GM19455 (cell line): ENCODE data around the gene MEGF6.

Experiments
- ATAC-seq: cut with Tn5 transposase; IDR thresholded peaks from one replicate; pipeline ENCODE4 v1.9.1; 2021; ENCODE audit not compliant: unreplicated experiment

Gene MEGF6

GRCh38 chr1:3463891-3464648 is 147.2 kb downstream of the MEGF6 start:
- ATAC-seq = no peak

- no peak for ATAC-seq
Measured at GRCh38 chr1:3463408-3463863, 147.9 kb downstream of the MEGF6 start.

DNA sequence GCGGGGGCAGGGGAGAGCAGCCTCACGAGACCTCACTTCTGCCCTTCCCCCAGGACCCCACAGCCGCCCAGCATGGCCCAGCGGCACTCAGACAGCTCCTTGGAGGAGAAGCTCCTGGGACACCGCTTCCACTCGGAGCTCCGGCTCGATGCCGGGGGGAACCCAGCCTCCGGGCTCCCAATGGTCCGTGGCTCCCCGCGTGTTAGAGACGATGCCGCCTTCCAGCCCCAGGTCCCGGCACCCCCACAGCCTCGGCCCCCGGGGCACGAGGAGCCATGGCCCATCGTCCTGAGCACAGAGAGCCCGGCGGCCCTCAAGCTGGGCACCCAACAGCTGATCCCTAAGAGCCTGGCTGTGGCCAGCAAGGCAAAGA is 148.3 kb downstream of the MEGF6 start:
- no peak for ATAC-seq

DNA sequence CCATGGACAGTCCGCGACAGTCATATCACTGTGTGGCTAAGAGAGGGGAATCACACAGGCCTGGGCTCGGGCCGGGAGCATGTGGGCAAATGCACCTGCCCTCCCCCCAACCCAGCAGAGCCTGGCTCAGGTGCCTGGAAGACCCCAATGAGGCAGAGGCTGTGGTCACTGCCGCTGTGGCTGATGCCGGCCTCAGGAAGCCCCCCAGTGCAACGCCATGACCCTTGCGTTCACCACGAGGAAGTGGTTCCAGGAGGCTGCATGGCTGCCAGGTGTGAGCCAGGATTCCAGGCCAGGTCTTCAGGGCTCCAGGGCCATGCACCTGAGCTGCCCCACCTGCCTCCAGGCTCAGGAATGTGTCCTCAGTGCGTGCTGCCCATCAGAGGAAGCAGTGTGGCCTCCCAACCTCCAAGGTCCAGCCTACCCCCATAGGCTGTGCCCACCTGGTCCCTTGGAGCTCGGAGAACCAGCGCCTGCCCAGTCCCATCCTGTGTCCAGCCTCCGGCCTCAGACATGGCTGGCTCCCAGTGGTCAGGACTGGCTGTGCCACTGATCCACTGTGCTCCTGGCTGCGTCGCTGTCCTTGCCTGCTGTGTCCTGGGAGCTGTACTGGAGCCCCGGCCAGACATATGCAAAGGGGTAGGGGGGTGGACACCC is 148.8 kb downstream of the MEGF6 start:
- no peak for ATAC-seq

GRCh38 chr1:3461934-3462275 is 149.4 kb downstream of the MEGF6 start:
- no peak for ATAC-seq

GRCh38 chr1:3461238-3461933 is 149.9 kb downstream of the MEGF6 start:
- ATAC-seq = no peak

DNA sequence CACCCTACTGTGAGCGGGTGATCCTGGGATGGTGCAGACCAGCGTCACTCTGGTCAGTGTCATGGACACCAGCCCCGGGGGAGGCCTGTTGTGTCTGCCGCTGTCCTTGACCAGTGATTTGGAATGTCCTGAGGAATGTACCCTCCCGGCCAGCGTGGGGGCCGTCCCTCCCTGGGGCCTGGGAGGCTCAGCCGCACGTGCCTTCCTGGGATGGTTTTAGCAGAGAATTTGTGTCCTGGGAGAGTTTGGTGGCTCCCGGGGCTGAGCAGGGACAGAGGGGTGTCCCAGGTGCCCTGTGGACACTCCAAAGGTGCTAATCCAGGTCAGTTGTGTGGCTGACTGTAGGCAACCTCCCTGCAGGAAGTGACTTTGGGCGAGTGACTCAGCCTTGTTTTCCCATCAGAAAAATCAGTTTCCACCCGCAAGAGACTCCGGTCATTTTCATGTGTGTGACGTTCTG is 150.6 kb downstream of the MEGF6 start:
- no peak for ATAC-seq

- no peak for ATAC-seq
Measured at GRCh38 chr1:3459940-3460671, 151.2 kb downstream of the MEGF6 start.

DNA sequence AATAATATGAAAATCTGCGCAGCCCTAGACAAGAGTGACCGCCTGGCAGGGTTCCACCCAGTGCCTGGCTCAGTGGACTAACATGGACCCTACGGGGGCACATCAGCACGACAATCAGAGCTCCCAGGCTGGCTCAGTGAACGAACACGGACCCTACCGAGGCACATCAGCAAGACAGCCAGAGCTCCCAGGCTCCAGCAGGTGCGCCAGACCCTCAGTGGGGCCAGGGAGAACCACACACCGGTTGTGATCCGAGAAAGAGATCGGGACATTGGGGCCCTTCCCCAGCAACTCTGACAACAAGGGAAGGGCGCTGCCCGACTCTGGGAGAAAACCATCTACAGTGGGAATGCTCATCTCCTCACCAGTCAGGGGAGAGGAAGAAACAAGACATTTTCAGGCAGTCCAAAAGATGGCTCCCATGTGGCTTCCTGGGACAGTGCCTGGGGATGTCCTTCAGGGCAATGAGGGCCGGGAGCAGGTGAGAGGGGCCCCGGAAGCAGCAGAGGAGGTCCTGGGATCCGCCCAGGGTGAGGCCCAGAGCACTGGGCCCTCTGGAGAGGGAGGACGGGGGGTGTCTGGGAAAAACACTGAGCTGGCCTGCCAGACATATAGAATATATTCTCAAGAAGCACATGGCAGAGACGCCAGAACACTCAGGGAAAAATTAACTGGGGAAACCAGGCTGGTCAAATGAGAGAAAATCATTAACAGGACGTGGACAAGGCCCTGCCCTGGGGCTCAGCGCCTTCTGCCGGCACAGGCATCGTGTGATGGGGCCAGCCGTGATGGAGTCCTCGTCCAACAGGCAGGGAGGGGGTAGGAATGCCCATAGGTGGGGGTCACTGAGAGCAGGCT is 152.0 kb downstream of the MEGF6 start:
- ATAC-seq = no peak

DNA sequence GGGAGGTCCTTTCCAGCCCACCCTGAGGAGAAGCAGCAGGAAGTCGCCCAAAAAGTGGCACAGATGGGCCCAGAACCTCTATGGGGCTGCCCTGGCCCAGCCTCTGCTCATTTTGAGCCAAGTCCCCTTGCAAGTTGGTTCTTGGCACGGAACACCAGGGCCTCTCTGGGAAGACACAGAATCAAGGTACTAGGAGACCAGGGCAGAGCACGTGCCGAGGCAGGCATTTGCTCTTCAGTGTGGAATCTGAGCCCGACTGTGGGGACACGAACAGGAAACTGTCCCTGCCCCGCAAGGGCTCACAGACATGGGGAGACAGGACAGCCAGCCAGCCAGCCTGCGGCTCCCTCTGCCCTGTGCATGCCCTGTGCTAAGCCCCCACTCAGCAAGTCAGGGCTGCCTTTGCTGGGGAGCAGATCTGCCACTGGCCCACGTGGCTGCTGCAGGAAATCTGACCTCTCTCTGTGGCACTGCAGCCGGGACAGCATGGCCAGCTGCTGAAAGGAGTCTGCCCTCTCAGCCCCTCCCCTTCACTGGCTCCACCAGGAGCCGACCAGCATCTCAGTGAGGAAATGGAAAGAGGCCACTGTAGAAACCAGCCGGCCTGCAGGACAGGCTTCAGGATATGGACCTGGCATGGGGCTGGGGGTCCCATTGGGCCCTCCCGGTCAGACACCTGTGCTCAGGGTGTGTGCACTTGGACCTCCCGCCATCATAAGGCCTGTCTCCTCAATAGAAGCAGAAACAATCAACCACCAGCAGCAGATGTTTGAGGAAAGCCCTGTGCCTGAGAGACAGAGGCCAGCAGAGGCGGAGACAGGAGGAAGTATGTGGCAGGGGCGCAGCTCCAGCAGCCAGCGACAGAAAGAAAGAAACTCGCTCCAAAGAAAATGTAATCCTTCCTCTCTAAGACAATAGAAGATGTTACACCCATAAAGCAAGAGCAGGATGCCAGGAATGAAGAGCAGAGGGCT is 153.1 kb downstream of the MEGF6 start:
- no peak for ATAC-seq

- no peak for ATAC-seq
Measured at GRCh38 chr1:3456964-3457909, 154.1 kb downstream of the MEGF6 start.

DNA sequence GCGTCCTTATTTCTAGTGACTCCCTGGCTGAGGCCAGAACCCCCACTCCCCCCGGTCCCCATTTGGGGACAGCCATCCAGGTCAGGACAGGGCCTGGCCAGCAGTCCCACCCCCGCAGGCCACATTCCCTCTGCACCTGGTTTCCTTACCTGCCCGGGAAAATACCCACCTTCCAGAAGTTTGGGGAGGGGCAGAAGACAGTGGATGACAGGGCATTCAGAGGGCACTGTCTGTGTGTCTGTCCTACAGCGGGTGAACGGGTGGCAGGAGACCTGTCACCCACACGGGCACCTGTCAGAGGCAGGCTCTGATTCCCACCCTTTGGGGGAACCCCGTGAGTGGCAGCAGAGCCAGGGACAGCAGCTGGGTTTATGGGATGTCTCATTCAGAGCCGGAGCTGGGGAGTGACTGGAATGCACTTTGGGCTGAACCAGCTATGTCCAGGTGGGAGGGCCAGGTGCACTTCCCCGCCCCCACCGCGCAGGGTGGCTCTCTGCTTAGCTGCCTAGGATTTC is 154.8 kb downstream of the MEGF6 start:
- no peak for ATAC-seq

DNA sequence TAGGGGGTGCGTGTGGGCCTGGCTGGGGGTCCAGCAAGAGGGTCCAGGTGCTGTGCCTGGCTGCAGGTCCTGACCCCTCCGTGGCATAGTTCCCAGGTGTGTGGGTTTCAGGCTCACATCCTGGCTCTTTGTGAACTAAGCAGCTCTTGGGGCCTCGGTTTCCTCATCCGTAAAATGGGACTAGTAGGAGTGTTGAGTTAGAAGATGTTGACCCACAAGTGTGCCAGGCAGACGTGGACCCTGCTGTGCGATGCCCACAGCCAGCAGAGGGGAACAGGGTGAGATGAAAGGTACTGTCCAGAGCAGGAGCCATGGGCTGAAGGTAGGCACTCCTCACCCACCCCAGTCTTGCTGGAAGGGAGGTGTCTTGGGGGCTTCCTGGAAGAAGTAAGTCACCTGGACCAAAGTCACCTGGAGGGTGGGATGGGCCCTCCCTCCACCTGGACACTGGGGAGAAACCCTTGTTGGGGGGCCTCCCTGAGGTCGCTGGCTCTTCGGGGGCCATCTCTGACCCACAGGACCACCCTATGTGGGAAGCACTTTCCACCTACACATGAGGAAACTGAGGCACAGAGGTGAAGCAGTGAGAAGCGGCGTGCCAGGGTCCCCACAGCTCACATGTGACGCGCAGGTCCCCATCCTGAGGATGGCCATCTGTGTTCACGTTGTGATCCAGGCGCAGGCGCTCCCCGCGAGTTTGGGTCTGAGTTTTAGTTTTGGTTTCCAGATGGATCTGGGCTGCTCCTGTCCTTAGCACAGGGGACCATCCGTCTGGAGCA is 155.4 kb downstream of the MEGF6 start:
- no peak for ATAC-seq

DNA sequence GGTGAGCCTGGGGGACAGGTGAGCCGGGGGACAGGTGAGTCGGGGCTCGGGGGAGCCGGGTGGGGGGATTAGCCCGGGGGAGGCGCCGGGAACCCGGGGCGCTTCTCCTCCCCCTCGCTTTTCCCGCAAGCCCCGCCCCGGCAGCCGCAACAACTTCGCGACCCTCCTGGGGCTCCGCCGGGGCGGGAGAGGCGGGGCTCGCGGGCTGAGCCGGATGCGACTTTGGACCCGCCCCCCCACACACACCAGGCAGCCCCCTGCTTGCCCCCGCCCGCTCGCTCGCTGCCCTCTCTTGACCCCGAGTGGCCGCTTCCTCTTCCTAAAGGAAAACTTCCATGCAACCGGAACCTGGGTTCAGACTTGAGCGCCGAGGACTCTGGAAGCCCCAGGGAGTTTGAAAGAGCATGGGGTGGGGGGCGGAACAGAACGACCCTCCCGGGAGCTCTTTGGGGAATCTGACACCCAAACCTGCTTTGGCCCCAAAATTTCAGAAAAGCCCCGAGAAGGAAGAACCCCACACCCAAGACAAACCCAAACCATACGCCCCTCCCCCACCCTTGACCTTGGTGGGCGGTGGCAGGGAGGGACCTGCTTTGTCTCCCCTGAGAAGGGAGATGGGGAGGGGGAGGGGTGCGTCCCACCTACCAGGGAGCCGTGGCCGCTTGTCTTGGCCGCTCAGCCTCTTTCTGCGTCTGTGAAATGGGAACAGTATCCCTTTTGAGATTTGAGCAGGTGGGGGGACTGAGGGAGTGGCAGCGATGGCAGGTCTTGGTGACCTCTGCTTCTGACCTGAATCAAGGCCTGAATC is 156.3 kb downstream of the MEGF6 start:
- no peak for ATAC-seq

- no peak for ATAC-seq
Measured at GRCh38 chr1:3453891-3454810, 157.2 kb downstream of the MEGF6 start, which contains the start of gene ARHGEF16. Gene ARHGEF16, plus strand, starts transcription at chr1:3454665. Its CDS starts 8,420 bp downstream, at chr1:3463085.
